Liver (tissue), 9 donors: ENCODE results near the gene TDRD6. TPM values are rescaled to one million over a fixed set of nuclear protein-coding genes. Genes with fewer than 3 reads are reported as not detected.

Experiments
- DNase-seq: peaks from one replicate; pipeline ENCODE4 v3.0.0-alpha.2; 2017; ENCODE audit warnings: low spot score
- H3K27ac ChIP-seq, 2 donors: one replicate each; pipeline ENCODE4 v1.7.0; 2013; ENCODE audit warnings: inconsistent platforms in 2 of 2, low read length in 2 of 2, control low read depth in 1 of 2, low read depth in 1 of 2, mild to moderate bottlenecking in 1 of 2
- H3K27me3 ChIP-seq, 4 donors: one replicate each; pipeline versions ENCODE4 v1.6.1 to v1.7.0; 2013; ENCODE audit warnings: low read length in 3 of 4, inconsistent platforms in 1 of 4, mild to moderate bottlenecking in 1 of 4, moderate library complexity in 1 of 4; ENCODE audit not compliant: control insufficient read depth in 4 of 4, insufficient read depth in 4 of 4
- H3K36me3 ChIP-seq, 4 donors: one replicate each; pipeline versions ENCODE4 v1.6.1 to v1.7.0; 2013; ENCODE audit warnings: low read length in 3 of 4, mild to moderate bottlenecking in 3 of 4, low read depth in 1 of 4, moderate library complexity in 1 of 4; ENCODE audit not compliant: control insufficient read depth in 4 of 4, insufficient read depth in 3 of 4
- H3K4me1 ChIP-seq, 4 donors: one replicate each; pipeline versions ENCODE4 v1.6.1 to v1.7.0; 2013; ENCODE audit warnings: low read length in 3 of 4, mild to moderate bottlenecking in 3 of 4, moderate library complexity in 1 of 4; ENCODE audit not compliant: control insufficient read depth in 4 of 4, insufficient read depth in 4 of 4
- H3K4me3 ChIP-seq, 3 donors: one replicate each; pipeline versions ENCODE4 v1.6.1 to v1.7.0; 2013; ENCODE audit warnings: low read length in 3 of 3, control low read depth in 1 of 3, low read depth in 1 of 3, mild to moderate bottlenecking in 1 of 3
- H3K9ac ChIP-seq, 2 donors: one replicate each; pipeline ENCODE4 v1.7.0; 2013; ENCODE audit warnings: low read length in 2 of 2, mild to moderate bottlenecking in 2 of 2, moderate library complexity in 2 of 2, control low read depth in 1 of 2, low read depth in 1 of 2
- H3K9me3 ChIP-seq, 4 donors: one replicate each; pipeline versions ENCODE4 v1.6.1 to v1.7.0; 2013; ENCODE audit warnings: low read length in 3 of 4; ENCODE audit not compliant: control insufficient read depth in 4 of 4
- CTCF ChIP-seq: fragments of 150-350 bp; IDR thresholded peaks from 2 replicates; pipeline ENCODE4 v1.5.1; 2017; ENCODE audit warnings: improper control_type of control experiment, low read depth, low read length; ENCODE audit not compliant: missing input control
- FOXA2 ChIP-seq: IDR thresholded peaks from 2 replicates; pipeline ENCODE4 v1.6.1; 2016; ENCODE audit warnings: antibody characterized with exemption
- MAX ChIP-seq: IDR thresholded peaks from 2 replicates; pipeline ENCODE4 v1.6.1; 2016; ENCODE audit warnings: antibody characterized with exemption
- RAD21 ChIP-seq, 2 donors: IDR thresholded peaks; 2 replicates each; pipeline ENCODE4 v1.6.1; 2016; ENCODE audit warnings: antibody characterized with exemption in 2 of 2, mild to moderate bottlenecking in 2 of 2
- REST ChIP-seq: IDR thresholded peaks from 2 replicates; pipeline ENCODE4 v1.6.1; 2016; ENCODE audit warnings: antibody characterized with exemption, mild to moderate bottlenecking
- YY1 ChIP-seq: IDR thresholded peaks from 2 replicates; pipeline ENCODE4 v1.6.1; 2016; ENCODE audit warnings: antibody characterized with exemption, mild to moderate bottlenecking
- ZBTB33 ChIP-seq: IDR thresholded peaks from 2 replicates; pipeline ENCODE4 v1.6.1; 2016; ENCODE audit warnings: antibody characterized with exemption
- WGBS: extraction: QIAGEN DNeasy Blood & Tissue Kit; methylation state at CpG from one replicate; pipeline ENCODE4 v1.1.7; 2013; 5-methylcytosine and 5-hydroxymethylcytosine counted together
- polyA plus RNA-seq, 2 donors: library from polyadenylated mRNA; stranded (reverse) in 1 of 2; unstranded in 1 of 2; fragments of 200-250 nt in 1 of 2; fragments of >200 nt in 1 of 2; fragmentation: Nextera tagmentation in 1 of 2; extraction: Ambion mirVana in 1 of 2; gene quantifications; one replicate each; pipeline versions ENCODE4 v1.2.1 to v1.2.3, GENCODE V29; 2013 to 2015
- total RNA-seq, 2 donors: library from RNA; depleted of rRNA; stranded (reverse); fragments of >200 nt; gene quantifications; one replicate each; pipeline ENCODE4 v1.2.3, GENCODE V29; 2014
- donor health status: healthy.
- donor health status: healthy.
- donor health status: healthy.
- donor health status: healthy.
- donor health status: healthy.

The TDRD6 gene
- total and polyA plus RNA-seq, 4 donors = 0.07 to 2.0 (median 0.53) TPM

GRCh38 chr6:46736906-46737305 lies 49.2 kb downstream of the TDRD6 start:
- peaks cover 8 to 13% (median 13%) of the 10 kb centered on the region in 4 donors for H3K4me1 ChIP-seq
- no peaks in the 10 kb centered on the region for H3K36me3 ChIP-seq
- peaks cover 0 to 5% (median 2%) of the 10 kb centered on the region in 4 donors for H3K27me3 ChIP-seq
- no peak for DNase-seq
- no peak overlapping the region for H3K4me3 ChIP-seq
- no peak overlapping the region for H3K27ac ChIP-seq
- H3K9ac ChIP-seq = no peak overlapping the region
- TF ChIP-seq CTCF (no peak), REST (no peak), YY1 (no peak)
- H3K9me3 ChIP-seq = no peaks in the 10 kb centered on the region

- no peaks in the 10 kb centered on the region for H3K9me3 ChIP-seq
- TF ChIP-seq RAD21 (IDR thresholded peaks at IDR 0.05) = no peak
- no peak for TF ChIP-seq CTCF
- no peak for TF ChIP-seq FOXA2
- TF ChIP-seq ZBTB33 = no peak
- no peak for TF ChIP-seq MAX
- no peaks in the 10 kb centered on the region for H3K36me3 ChIP-seq
- no peak overlapping the region for H3K9ac ChIP-seq
- WGBS = 65% methylated on average over 2 of the region's 2 CpGs
- no peak overlapping the region for H3K4me3 ChIP-seq
- H3K4me1 ChIP-seq = no peaks in the 10 kb centered on the region
- H3K27ac ChIP-seq = no peak overlapping the region
- peaks cover 0 to 2% (median 0%) of the 10 kb centered on the region in 4 donors for H3K27me3 ChIP-seq
- DNase-seq = no peak
Observed at GRCh38 chr6:46741482-46741881, 53.8 kb downstream of the TDRD6 start.
